HG02981 (cell line): ENCODE measurements around the gene CRADD.
"Not testable (repeated sequence)": the region's sequence is repeated elsewhere in the genome, so short reads cannot be mapped to it uniquely, and the experiment has no call there.

ENCODE experiments used
- ATAC-seq: cut with Tn5 transposase; IDR thresholded peaks from one replicate; pipeline ENCODE4 v1.9.1; 2021; ENCODE audit warnings: mild to moderate bottlenecking, moderate library complexity; ENCODE audit not compliant: unreplicated experiment

CRADD gene

GRCh38 chr12:93677195-93678064, at the start of gene CRADD:
Gene CRADD (plus strand): TSS chr12:93677375.
- ATAC-seq, result peak; percentile 93

GRCh38 chr12:93632383-93632782, 44.8 kb upstream of the CRADD start:
- ATAC-seq, result no peak

- ATAC-seq, result no peak
Observed at GRCh38 chr12:93634416-93634815, 42.8 kb upstream of the CRADD start.

- no peak for ATAC-seq
Observed at GRCh38 chr12:93636708-93637107, 40.5 kb upstream of the CRADD start.

GRCh38 chr12:93638095-93638494, 39.1 kb upstream of the CRADD start:
- no peak for ATAC-seq

GRCh38 chr12:93638954-93639353, 38.2 kb upstream of the CRADD start:
- ATAC-seq, result no peak

GRCh38 chr12:93639406-93639805, 37.8 kb upstream of the CRADD start:
- ATAC-seq, result no peak

- ATAC-seq, result not testable (repeated sequence)
Observed at GRCh38 chr12:93641380-93641779, 35.8 kb upstream of the CRADD start.

GRCh38 chr12:93642751-93643150, 34.4 kb upstream of the CRADD start:
- ATAC-seq, result no peak

GRCh38 chr12:93645702-93646101, 31.5 kb upstream of the CRADD start:
- no peak for ATAC-seq

GRCh38 chr12:93650626-93651025, 26.5 kb upstream of the CRADD start:
- ATAC-seq, result no peak

- peak; percentile 80 for ATAC-seq
Observed at GRCh38 chr12:93653079-93653478, 24.1 kb upstream of the CRADD start.

- no peak for ATAC-seq
Observed at GRCh38 chr12:93653712-93654111, 23.5 kb upstream of the CRADD start.

GRCh38 chr12:93654421-93654820, 22.8 kb upstream of the CRADD start:
- no peak for ATAC-seq

GRCh38 chr12:93657071-93657470, 20.1 kb upstream of the CRADD start:
- no peak for ATAC-seq

GRCh38 chr12:93661021-93661420, 16.2 kb upstream of the CRADD start:
- no peak for ATAC-seq

- no peak for ATAC-seq
Observed at GRCh38 chr12:93663006-93663728, 14.0 kb upstream of the CRADD start.

- no peak for ATAC-seq
Observed at GRCh38 chr12:93663729-93664084, 13.5 kb upstream of the CRADD start.

GRCh38 chr12:93664573-93665138, 12.5 kb upstream of the CRADD start:
- no peak for ATAC-seq

GRCh38 chr12:93667672-93668071, 9.5 kb upstream of the CRADD start:
- ATAC-seq, result no peak

GRCh38 chr12:93668919-93669418, 8.2 kb upstream of the CRADD start:
- peak; percentile 82 for ATAC-seq

GRCh38 chr12:93669452-93669851, 7.7 kb upstream of the CRADD start:
- ATAC-seq, result no peak
